ENCODE data around the gene ATG101. TPM values are rescaled to one million over a fixed set of nuclear protein-coding genes. Genes with fewer than 3 reads are reported as not detected.

The ATG101 gene
- total and polyA plus RNA-seq, 2 of the 8 experiments (the other 6 are each of a cell fraction or from before 2014, with no cell fraction given): 49.8 to 55.9 TPM

DNA sequence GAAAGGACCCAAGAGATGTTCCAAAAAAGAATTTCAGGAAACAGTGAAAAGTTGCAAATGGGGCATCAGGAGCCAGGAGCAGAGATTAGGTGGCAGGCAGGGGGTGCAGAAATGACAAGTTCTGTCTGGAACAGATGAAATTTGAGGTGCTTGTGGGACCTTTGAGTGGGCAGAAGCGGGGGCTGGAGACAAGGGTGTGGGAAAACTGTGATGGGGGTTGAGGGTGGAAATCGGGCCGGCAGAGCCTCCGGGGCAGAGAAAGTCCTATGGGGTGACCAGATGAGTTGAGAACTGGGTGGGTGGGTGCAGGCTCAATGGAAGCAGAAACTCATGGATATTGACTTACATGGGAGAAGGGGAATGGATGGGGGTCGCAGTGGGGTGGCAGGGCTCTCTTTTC is 20.1 kb upstream of the ATG101 start:
- FAIRE-seq (no peak), DNase-seq (ENCODE audit: low read depth in 1 of 2, low spot score in 2 of 2) (no peak)
- TF ChIP-seq POLR2AphosphoS5 (IDR thresholded peaks at IDR 0.05; ENCODE audit: low read depth, low read length): no peak
- TF ChIP-seq HDAC6 (IDR thresholded peaks at IDR 0.05; ENCODE audit: low read depth, low read length): no peak
- TF ChIP-seq RNF2 (IDR thresholded peaks at IDR 0.05; ENCODE audit: borderline replicate concordance, low read depth, low read length, missing control alignments, poor library complexity, severe bottlenecking): no peak
- TF ChIP-seq MAFK (IDR thresholded peaks at IDR 0.05; ENCODE audit: low read depth, low read length): no peak
- no peak for TF ChIP-seq KDM4A (IDR thresholded peaks at IDR 0.05; ENCODE audit: low read depth, low read length, severe bottlenecking)
- TF ChIP-seq, protein P1, sequence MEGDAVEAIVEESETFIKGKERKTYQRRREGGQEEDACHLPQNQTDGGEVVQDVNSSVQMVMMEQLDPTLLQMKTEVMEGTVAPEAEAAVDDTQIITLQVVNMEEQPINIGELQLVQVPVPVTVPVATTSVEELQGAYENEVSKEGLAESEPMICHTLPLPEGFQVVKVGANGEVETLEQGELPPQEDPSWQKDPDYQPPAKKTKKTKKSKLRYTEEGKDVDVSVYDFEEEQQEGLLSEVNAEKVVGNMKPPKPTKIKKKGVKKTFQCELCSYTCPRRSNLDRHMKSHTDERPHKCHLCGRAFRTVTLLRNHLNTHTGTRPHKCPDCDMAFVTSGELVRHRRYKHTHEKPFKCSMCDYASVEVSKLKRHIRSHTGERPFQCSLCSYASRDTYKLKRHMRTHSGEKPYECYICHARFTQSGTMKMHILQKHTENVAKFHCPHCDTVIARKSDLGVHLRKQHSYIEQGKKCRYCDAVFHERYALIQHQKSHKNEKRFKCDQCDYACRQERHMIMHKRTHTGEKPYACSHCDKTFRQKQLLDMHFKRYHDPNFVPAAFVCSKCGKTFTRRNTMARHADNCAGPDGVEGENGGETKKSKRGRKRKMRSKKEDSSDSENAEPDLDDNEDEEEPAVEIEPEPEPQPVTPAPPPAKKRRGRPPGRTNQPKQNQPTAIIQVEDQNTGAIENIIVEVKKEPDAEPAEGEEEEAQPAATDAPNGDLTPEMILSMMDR (IDR thresholded peaks at IDR 0.05; ENCODE audit: control extremely low read depth in 1 of 3, insufficient read depth in 1 of 3, low read depth in 1 of 3, low read length in 3 of 3): no peak
- no peak for TF ChIP-seq ZNF274 (IDR thresholded peaks at IDR 0.05; ENCODE audit: borderline replicate concordance, extremely low read depth, low read length)
- TF ChIP-seq, protein P2, sequence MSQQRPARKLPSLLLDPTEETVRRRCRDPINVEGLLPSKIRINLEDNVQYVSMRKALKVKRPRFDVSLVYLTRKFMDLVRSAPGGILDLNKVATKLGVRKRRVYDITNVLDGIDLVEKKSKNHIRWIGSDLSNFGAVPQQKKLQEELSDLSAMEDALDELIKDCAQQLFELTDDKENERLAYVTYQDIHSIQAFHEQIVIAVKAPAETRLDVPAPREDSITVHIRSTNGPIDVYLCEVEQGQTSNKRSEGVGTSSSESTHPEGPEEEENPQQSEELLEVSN (IDR thresholded peaks at IDR 0.05): no peak
- no peaks in the 10 kb centered on the region for H3K9me3 ChIP-seq (ENCODE audit: insufficient read depth in 2 of 2, low read depth in 1 of 2, low read length in 1 of 2)
- H3K56ac ChIP-seq (replicated peaks; ENCODE audit: insufficient read length, low read depth, low read length): no peak overlapping the region
- H3K27me3 ChIP-seq (replicated peaks in 1 of 4; ENCODE audit: control insufficient read depth in 3 of 4, extremely low read depth in 1 of 4, insufficient read depth in 3 of 4, low read length in 3 of 4): peaks cover 4 to 44% (median 36%) of the 10 kb centered on the region in 4 experiments
- no peak overlapping the region for H3K27ac ChIP-seq (ENCODE audit: low read depth, low read length)
- peaks cover 4 to 31% of the 10 kb centered on the region in 2 experiments for H4K20me1 ChIP-seq (replicated peaks in 1 of 2; ENCODE audit: control insufficient read depth in 1 of 2, insufficient read depth in 2 of 2, low read length in 2 of 2)
- WGBS, 2 experiments (ENCODE audit: extremely low coverage in 1 of 2, insufficient coverage in 1 of 2, insufficient read length in 1 of 2, insufficient replicate concordance in 2 of 2, low coverage in 1 of 2, low lambda C conversion rate in 2 of 2, missing lambda C conversion rate in 1 of 2): 91% methylated on average over 5 of the region's 5 CpGs; no CpG with 5 or more reads in 1 of the 2 experiments
- ChIA-PET POLR2A (ENCODE audit: partially characterized antibody) (interaction anchor here (1.5 to 3.2 kb wide), 4 partner anchors 12 to 20 kb away, joined by 5 to 38 read pairs (median 19); partner anchors contain the start of gene ATG101), CTCF (ENCODE audit: partially characterized antibody) (interaction anchor here (1.5 to 34.1 kb wide), 4 partner anchors 10 to 33 kb away, joined by 6 to 1022 read pairs (median 14); partner anchors contain the start of gene ATG101)
- H3K36me3 ChIP-seq (ENCODE audit: control insufficient read depth in 2 of 4, insufficient read depth in 4 of 4, low read length in 3 of 4): peaks cover 0 to 3% (median 0%) of the 10 kb centered on the region in 4 experiments; a peak in 1 of 8 replicates
- H4K91ac ChIP-seq (replicated peaks; ENCODE audit: insufficient read length, low read length): no peak overlapping the region
- H2BK5ac ChIP-seq (ENCODE audit: low read depth, low read length): no peak overlapping the region
- no peak overlapping the region for H2BK20ac ChIP-seq (ENCODE audit: low read length)
- H4K5ac ChIP-seq (ENCODE audit: insufficient read length, low read depth, low read length): no peak overlapping the region
- H3K18ac ChIP-seq (ENCODE audit: extremely low read depth, low read length): no peak overlapping the region
- H2BK15ac ChIP-seq (ENCODE audit: low read length): no peak overlapping the region
- H2BK120ac ChIP-seq (replicated peaks; ENCODE audit: low read depth, low read length): no peak overlapping the region
- H3K23me2 ChIP-seq (ENCODE audit: low read depth, low read length): peaks cover 14% of the 10 kb centered on the region
- no peak overlapping the region for H3K14ac ChIP-seq (ENCODE audit: insufficient read length)
- no peak overlapping the region; the same call in 1 of the 2 replicates for H2AK5ac ChIP-seq (ENCODE audit: low read depth, low read length)
- H3K4ac ChIP-seq (replicated peaks; ENCODE audit: insufficient read length, low read depth, low read length): no peak overlapping the region
- no peak overlapping the region for H4K8ac ChIP-seq (ENCODE audit: extremely low read depth, insufficient read depth, low read length)
- no peak overlapping the region for H2AFZ ChIP-seq (ENCODE audit: low read length)
- no peaks in the 10 kb centered on the region; the same call in 1 of the 2 replicates for H3K79me1 ChIP-seq (ENCODE audit: low read depth, low read length)
- H3K23ac ChIP-seq (ENCODE audit: insufficient read length): no peak overlapping the region
- no peak overlapping the region for H3K9ac ChIP-seq (replicated peaks in 1 of 4; ENCODE audit: extremely low read depth in 1 of 4, low read depth in 3 of 4, low read length in 3 of 4)
- H3K79me2 ChIP-seq (ENCODE audit: control insufficient read depth in 1 of 2, insufficient read depth in 2 of 2, low read length in 2 of 2): no peaks in the 10 kb centered on the region
- no peak overlapping the region for H2BK12ac ChIP-seq (ENCODE audit: low read depth, low read length)
- peak overlapping the region in 1 of 4 experiments; percentile 72; a peak in 2 of 8 replicates for H3K4me3 ChIP-seq (ENCODE audit: extremely low read depth in 1 of 4, insufficient read depth in 2 of 4, low read depth in 3 of 4, low read length in 4 of 4)
- H3K4me2 ChIP-seq (ENCODE audit: insufficient read depth in 1 of 2, low read depth in 2 of 2, low read length in 2 of 2): peak overlapping the region; percentile 80 to 99; a peak in 2 of 4 replicates
- H3K4me1 ChIP-seq (replicated peaks in 1 of 4; ENCODE audit: control insufficient read depth in 3 of 4, insufficient read depth in 4 of 4, low read length in 3 of 4): peaks cover 0 to 19% (median 9%) of the 10 kb centered on the region in 4 experiments; a peak in 6 of 7 replicates

Measured in H1 (cell line).